ENCODE data around the gene NKIRAS1.

Gene NKIRAS1

DNA sequence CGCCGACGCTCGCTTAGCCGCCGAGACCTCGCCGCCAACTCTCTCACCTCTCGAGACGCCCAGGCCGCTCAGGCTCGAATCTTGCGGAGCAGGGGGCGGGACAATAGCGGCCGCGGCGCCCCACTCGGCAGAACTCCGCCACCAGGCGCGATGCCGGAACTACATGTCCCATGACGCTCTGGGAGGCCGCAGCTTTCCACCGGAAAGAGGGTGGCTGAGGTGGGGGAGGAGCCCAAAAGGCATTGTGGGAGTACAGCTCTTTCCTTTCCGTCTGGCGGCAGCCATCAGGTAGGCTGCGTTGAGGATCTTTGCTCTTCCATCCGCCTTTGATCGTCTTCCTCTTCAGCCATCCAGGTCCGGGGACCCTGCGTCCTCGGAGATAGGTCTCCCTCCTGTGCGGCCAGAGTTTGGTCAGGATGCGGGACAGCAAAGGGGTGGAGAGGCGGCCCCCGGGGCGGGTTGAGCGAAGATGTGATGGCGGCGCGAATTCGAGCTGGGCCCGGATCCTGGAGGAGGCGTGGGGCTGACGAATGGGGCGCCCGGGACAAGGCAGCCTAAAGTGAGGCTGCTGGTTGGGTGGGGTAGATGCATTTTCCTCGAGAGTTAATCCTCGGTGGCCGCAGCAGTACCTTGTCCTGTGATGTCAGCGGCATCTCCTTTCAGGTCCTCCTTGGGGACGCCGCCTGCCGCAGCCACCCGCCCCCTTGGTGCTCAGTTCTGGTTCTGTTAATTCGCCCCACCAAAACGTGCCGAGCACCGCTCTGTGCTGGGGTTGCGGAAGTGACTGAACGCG, at the start of gene NKIRAS1, which contains the start of gene RPL15:
NKIRAS1 (minus strand) TSS at position 105 of the 793 bp plus-strand sequence. CDS start 6,086 bp downstream, outside the sequence.
RPL15 (plus strand) TSS at position 247 of the 793 bp plus-strand sequence. CDS start 728 bp downstream, outside the sequence.
- H3K9me3 Mint-ChIP-seq = no peaks in the 10 kb centered on the region
- peaks cover 51% of the 10 kb centered on the region for H3K36me3 Mint-ChIP-seq (ENCODE audit: low read depth)
- H3K27me3 Mint-ChIP-seq = peaks cover 4% of the 10 kb centered on the region
- peaks cover 58% of the 10 kb centered on the region for H3K4me1 Mint-ChIP-seq (ENCODE audit: low read depth)
- H3K27ac Mint-ChIP-seq = peak within 1 kb of the TSS; percentile 99
- H3K4me3 Mint-ChIP-seq = peak within 1 kb of the TSS; percentile 98

DNA sequence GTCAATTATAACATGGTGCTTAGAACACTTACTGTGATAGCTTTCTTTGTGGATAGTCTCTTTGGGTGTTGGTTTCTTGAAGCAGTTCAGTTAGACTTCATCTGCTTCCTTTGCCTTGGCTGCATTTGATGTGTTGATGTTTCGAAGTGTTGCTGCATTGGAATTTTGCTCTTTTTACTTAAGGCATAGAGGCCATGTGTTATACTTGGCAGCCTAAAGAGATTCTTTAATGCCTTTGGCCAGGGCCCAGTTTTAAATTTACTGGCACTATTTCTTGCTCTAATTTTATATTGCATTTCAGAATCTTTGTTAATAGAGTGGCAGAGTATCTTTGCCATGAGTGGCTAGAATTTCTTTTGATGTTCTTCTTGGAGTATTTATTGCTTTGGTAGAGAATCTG, 49.5 kb upstream of the NKIRAS1 start:
- Mint-ChIP-seq H3K4me1 (ENCODE audit: low read depth) (no peaks in the 10 kb centered on the region), H3K4me3 (no peak overlapping the region), H3K36me3 (ENCODE audit: low read depth) (peaks cover 45% of the 10 kb centered on the region), H3K9me3 (no peaks in the 10 kb centered on the region), H3K27ac (no peak overlapping the region), H3K27me3 (no peaks in the 10 kb centered on the region)

DNA sequence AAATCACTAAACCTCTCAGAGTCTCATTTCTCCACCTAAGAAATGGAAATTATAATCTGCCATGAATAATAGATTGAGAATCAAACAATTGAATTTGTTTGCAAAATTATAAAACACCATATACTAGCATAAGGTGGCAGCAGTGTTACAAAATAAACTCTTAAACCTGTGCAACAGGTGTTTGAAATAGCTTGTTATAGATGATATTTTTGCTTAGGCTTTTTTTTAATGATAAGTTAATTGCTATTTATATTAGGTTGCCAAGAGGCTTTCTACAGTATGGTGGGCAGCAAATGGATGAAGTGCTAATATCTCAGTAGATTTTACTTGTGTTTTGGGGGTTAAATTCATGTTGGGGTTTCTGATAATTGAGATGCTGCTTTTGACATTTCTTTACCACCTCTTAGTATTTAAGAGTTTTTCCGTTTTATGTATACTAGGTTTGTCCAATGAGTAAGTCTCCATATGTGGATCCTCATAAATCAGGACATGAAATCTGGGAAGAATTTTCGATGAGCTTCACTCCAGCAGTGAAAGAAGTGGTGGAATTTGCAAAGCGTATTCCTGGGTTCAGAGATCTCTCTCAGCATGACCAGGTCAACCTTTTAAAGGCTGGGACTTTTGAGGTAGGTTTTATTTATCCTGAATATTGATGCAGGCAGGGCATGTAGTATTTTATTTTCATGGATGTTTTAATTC, 47.9 kb upstream of the NKIRAS1 start:
- H3K36me3 Mint-ChIP-seq (ENCODE audit: low read depth) = peaks cover 52% of the 10 kb centered on the region
- H3K9me3 Mint-ChIP-seq = no peaks in the 10 kb centered on the region
- H3K4me3 Mint-ChIP-seq = no peak overlapping the region
- peaks cover 1% of the 10 kb centered on the region for H3K4me1 Mint-ChIP-seq (ENCODE audit: low read depth)
- H3K27ac Mint-ChIP-seq = no peak overlapping the region
- no peaks in the 10 kb centered on the region for H3K27me3 Mint-ChIP-seq

DNA sequence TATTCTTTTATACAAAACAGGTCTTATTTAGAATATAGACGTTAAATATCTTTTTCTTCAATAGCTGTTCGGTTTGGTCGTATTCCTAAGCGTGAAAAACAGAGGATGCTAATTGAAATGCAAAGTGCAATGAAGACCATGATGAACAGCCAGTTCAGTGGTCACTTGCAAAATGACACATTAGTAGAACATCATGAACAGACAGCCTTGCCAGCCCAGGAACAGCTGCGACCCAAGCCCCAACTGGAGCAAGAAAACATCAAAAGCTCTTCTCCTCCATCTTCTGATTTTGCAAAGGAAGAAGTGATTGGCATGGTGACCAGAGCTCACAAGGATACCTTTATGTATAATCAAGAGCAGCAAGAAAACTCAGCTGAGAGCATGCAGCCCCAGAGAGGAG, 45.1 kb upstream of the NKIRAS1 start:
- H3K36me3 Mint-ChIP-seq (ENCODE audit: low read depth) = peaks cover 47% of the 10 kb centered on the region
- H3K27ac Mint-ChIP-seq = no peak overlapping the region

DNA sequence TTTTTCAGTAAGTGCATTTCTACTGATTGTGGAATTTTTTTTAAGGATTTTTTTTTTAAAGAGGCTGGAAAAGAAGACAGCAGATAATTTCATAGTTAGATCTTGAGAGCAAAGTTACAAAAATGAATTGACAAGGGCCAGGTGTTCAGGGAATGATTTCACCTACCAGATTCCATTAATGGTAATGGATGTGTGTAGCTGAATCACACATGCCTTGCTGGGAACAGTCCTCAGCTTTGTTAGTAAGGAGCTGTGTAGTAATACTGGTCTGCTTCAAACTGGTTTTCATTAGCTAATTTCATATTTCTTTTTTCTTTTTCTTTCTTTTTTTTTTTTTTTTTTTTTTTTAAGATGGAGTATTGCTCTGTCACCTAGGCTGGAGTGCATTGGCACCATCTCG, 44.3 kb upstream of the NKIRAS1 start:
- H3K27me3 Mint-ChIP-seq = no peaks in the 10 kb centered on the region
- no peaks in the 10 kb centered on the region for H3K9me3 Mint-ChIP-seq
- H3K4me3 Mint-ChIP-seq = no peak overlapping the region
- H3K36me3 Mint-ChIP-seq (ENCODE audit: low read depth) = peaks cover 51% of the 10 kb centered on the region
- H3K4me1 Mint-ChIP-seq (ENCODE audit: low read depth) = peaks cover 20% of the 10 kb centered on the region
- H3K27ac Mint-ChIP-seq = no peak overlapping the region

More for the DNA sequence above, 45.1 kb upstream of the NKIRAS1 start:
- no peak overlapping the region for H3K4me3 Mint-ChIP-seq
- H3K4me1 Mint-ChIP-seq (ENCODE audit: low read depth) = peaks cover 19% of the 10 kb centered on the region
- no peaks in the 10 kb centered on the region for H3K9me3 Mint-ChIP-seq
- H3K27me3 Mint-ChIP-seq = no peaks in the 10 kb centered on the region

DNA sequence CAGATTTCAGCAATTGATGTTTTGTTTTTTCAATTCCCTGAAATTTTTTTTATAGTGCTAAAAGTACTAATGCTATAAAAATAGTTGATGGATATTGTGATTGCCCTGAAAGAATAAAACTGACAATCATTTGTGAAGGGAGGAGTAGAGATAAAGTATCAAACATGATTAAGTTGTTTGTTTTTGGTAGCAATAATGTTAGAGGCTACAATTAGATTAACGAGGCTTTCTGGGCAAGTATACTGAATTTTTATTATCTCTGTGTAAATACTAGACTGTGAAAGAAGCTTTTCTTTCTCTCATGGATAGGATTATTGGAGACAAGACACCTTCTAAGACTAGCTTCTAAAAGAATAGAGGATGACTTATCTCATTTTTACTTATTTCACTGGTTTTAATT, 43.9 kb upstream of the NKIRAS1 start:
- Mint-ChIP-seq H3K36me3 (ENCODE audit: low read depth) (peaks cover 51% of the 10 kb centered on the region), H3K9me3 (no peaks in the 10 kb centered on the region), H3K27ac (no peak overlapping the region), H3K4me1 (ENCODE audit: low read depth) (peaks cover 22% of the 10 kb centered on the region), H3K4me3 (no peak overlapping the region), H3K27me3 (no peaks in the 10 kb centered on the region)

DNA sequence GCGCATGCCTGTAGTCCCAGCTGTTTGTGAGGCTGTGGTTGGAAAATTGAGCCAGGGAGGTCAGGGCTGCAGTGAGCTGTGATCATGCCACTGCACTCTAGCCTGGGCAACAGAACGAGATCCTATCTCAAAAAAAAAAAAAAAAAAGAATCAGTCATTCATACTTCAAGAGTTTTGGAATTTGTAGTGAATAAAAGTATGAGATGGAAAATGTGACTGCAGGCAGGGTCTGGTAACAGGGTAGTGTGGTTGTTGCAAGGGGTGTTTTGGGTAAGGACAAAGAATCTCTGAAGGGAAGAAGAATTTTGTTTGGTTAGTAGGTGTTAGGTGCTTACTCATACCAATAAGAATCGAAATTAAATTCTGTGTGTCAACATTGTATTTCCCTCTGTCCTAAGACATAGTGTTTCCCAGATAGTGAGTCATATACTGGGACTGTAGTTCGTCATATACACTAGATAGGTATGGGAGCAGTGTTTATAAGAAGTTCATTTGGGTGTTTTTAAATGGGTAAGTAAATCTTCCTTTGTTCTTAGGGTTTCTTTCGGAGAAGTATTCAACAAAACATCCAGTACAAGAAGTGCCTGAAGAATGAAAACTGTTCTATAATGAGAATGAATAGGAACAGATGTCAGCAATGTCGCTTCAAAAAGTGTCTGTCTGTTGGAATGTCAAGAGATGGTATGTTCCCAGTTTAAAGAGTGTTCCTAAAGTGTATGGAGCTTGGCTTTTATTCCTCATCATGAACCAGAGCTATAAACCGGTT, 42.5 kb upstream of the NKIRAS1 start:
- H3K27ac Mint-ChIP-seq = peak overlapping the region; percentile 80
- H3K27me3 Mint-ChIP-seq = no peaks in the 10 kb centered on the region
- H3K36me3 Mint-ChIP-seq (ENCODE audit: low read depth) = peaks cover 43% of the 10 kb centered on the region
- H3K4me3 Mint-ChIP-seq = peak overlapping the region; percentile 40
- peaks cover 30% of the 10 kb centered on the region for H3K4me1 Mint-ChIP-seq (ENCODE audit: low read depth)
- H3K9me3 Mint-ChIP-seq = no peaks in the 10 kb centered on the region

DNA sequence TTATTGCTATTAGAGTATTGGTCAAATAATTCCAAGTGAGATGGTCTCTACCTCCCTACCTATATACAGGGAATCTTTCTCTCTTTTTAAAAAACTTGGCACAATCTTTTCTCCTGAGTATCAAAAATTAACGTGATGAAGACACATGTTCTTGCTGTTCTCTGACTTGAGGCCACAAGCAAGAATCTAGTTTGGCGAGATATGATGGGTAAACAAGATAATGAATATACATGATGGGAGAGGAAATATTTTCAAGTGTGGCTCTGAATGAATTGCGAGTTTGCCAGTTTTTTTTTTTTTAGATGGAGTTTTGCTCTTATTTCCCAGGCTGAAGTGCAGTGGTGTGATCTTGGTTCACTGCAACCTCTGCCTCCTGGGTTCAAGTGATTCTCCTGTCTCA, 39.9 kb upstream of the NKIRAS1 start:
- Mint-ChIP-seq H3K4me1 (ENCODE audit: low read depth) (peaks cover 55% of the 10 kb centered on the region), H3K4me3 (no peak overlapping the region), H3K27me3 (no peaks in the 10 kb centered on the region), H3K27ac (no peak overlapping the region), H3K9me3 (no peaks in the 10 kb centered on the region), H3K36me3 (ENCODE audit: low read depth) (peaks cover 28% of the 10 kb centered on the region)

DNA sequence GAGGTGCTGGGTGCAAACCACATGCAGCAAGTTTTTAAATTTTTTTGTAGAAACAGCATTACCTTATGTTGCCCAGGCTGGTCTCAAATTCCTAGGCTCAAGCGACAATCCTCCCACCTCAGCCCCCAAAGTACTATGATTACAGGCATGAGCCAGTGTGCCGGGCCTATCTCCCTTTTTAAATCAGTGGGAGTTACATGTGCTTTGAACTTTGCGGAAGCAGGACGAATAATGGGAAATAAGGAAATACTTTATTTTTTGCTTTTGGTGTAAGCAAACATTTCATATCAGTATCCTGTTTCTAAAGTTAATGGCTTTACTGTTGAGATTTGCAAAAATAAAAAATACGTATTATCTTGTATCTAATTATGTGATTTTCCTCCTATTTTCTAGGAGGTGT, 37.4 kb upstream of the NKIRAS1 start:
- no peaks in the 10 kb centered on the region for H3K9me3 Mint-ChIP-seq
- H3K4me1 Mint-ChIP-seq (ENCODE audit: low read depth) = peaks cover 74% of the 10 kb centered on the region
- H3K4me3 Mint-ChIP-seq = no peak overlapping the region
- peaks cover 13% of the 10 kb centered on the region for H3K36me3 Mint-ChIP-seq (ENCODE audit: low read depth)
- H3K27ac Mint-ChIP-seq = no peak overlapping the region
- no peaks in the 10 kb centered on the region for H3K27me3 Mint-ChIP-seq

DNA sequence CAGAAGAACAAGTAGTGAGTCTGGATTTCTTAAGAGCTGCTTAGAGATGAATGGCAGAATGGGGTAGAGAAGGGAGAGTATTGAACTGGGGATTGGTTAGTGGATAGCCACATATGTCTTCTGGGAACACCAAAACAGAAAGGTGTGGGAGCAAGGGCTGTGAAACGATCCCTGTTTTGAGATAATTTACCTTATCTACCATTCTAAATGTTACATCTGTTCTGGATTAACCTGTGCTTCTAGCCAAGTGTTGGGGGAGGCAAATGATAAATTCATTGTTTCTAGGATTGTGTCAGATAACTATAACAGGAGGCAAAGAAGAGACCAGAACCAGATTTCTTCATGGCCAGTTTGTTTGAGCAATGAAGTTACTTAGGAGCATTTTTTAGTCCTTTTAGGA, 36.7 kb upstream of the NKIRAS1 start:
- peaks cover 74% of the 10 kb centered on the region for H3K4me1 Mint-ChIP-seq (ENCODE audit: low read depth)
- H3K9me3 Mint-ChIP-seq = no peaks in the 10 kb centered on the region
- H3K4me3 Mint-ChIP-seq = no peak overlapping the region
- H3K36me3 Mint-ChIP-seq (ENCODE audit: low read depth) = peaks cover 12% of the 10 kb centered on the region
- no peaks in the 10 kb centered on the region for H3K27me3 Mint-ChIP-seq
- no peak overlapping the region for H3K27ac Mint-ChIP-seq

DNA sequence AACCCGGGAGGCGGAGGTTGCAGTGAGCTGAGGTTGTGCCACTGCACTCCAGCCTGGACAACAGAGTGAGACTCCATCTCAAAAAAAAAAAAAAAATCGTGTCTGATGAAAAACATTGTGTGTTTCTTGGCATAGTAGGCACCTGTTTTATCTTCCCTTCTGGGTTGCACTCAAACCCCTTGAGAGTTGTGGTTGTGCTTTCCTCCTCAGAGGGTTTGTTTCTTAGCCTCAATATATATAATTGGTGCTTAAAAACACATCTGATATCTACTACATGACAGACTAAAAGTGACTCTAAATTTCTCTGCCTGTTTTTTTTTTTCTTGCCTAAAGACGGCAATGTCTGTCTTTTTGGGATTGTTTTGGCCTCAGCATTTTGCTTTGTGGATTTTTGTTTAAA, 35.9 kb upstream of the NKIRAS1 start:
- peak overlapping the region; percentile 8 for H3K4me3 Mint-ChIP-seq
- peaks cover 12% of the 10 kb centered on the region for H3K36me3 Mint-ChIP-seq (ENCODE audit: low read depth)
- no peaks in the 10 kb centered on the region for H3K27me3 Mint-ChIP-seq
- peaks cover 74% of the 10 kb centered on the region for H3K4me1 Mint-ChIP-seq (ENCODE audit: low read depth)
- H3K27ac Mint-ChIP-seq = no peak overlapping the region
- no peaks in the 10 kb centered on the region for H3K9me3 Mint-ChIP-seq

DNA sequence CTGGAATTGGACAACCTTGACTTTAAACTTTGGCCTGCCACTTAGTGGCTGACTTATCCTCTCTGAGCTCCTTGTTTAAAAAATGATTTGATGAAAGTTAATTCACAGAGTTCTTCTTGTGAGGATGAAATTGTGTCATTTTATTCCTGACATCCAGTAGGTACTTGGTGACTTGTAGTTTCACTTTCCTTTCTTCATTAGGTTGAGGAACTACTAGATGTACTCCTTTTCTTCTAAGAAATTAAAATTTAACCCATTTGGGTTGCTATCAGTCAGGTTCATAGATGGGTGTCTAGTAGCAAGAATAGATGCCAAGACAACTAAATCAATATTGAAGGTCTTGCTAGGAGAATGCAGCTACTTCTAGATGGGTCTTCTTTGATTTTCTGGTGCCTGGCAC, 33.5 kb upstream of the NKIRAS1 start:
- no peaks in the 10 kb centered on the region for H3K36me3 Mint-ChIP-seq (ENCODE audit: low read depth)
- peak overlapping the region; percentile 76 for H3K4me3 Mint-ChIP-seq
- H3K4me1 Mint-ChIP-seq (ENCODE audit: low read depth) = peaks cover 84% of the 10 kb centered on the region
- no peaks in the 10 kb centered on the region for H3K9me3 Mint-ChIP-seq
- no peaks in the 10 kb centered on the region for H3K27me3 Mint-ChIP-seq
- peak overlapping the region; percentile 74 for H3K27ac Mint-ChIP-seq

DNA sequence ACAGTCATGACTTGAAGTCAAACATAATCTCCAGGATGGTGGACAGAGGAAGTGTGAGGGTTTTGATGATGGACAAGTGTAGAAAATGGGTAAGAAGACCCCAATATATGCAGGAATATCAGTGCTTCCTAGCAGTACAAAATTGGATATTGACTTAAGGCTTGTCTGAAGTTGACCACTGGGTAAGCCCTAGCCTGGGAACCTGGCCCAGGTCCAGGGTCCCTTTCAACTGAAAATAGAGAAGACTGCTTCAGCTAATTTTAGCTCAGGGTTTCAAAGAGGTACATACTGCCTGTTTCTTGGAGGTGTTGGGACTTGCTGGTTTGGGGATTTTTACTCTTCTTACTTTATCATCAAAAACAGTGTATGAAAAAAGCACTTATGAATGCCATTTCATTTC, 33.0 kb upstream of the NKIRAS1 start:
- Mint-ChIP-seq H3K9me3 (no peaks in the 10 kb centered on the region), H3K4me1 (ENCODE audit: low read depth) (peaks cover 81% of the 10 kb centered on the region), H3K36me3 (ENCODE audit: low read depth) (no peaks in the 10 kb centered on the region)

DNA sequence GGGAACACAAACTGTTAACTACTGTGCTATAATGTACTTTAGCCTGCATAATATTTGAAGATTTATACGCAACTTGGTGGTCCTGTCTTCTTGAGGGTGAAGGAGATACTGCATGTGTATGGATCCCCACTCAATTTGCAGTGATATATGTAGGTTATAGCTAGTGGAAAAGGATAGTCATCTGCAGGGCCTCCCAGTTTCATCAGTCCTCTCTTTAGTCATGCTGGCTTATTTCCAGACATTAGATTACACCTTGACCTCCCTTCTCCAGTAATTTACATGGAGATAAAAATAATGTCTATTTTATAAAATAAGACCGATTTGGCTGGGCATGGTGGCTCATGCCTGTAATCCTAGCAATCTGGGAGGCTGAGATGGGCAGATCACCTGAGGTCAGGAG, 32.0 kb upstream of the NKIRAS1 start:
- H3K9me3 Mint-ChIP-seq = no peaks in the 10 kb centered on the region
- no peaks in the 10 kb centered on the region for H3K36me3 Mint-ChIP-seq (ENCODE audit: low read depth)
- H3K4me1 Mint-ChIP-seq (ENCODE audit: low read depth) = peaks cover 79% of the 10 kb centered on the region
- no peak overlapping the region for H3K4me3 Mint-ChIP-seq
- no peak overlapping the region for H3K27ac Mint-ChIP-seq
- H3K27me3 Mint-ChIP-seq = peaks cover 9% of the 10 kb centered on the region

More for the DNA sequence above, 33.0 kb upstream of the NKIRAS1 start:
- Mint-ChIP-seq H3K27me3 (no peaks in the 10 kb centered on the region), H3K27ac (peak overlapping the region; percentile 69), H3K4me3 (peak overlapping the region; percentile 76)

Data from stimulated activated naive CD8-positive, alpha-beta T cell treated with anti-CD3 and anti-CD28 coated beads, Interleukin-15, Interleukin-2, amounts not matched to agents 100 ng/mL and 50 ng/mL, for 24 hours (primary cell).